22Rv1 (cell line): ENCODE results near the gene BCAP31.

Source experiments
- ZFX ChIP-seq: fragments of 450-650 bp; IDR thresholded peaks from 2 replicates; pipeline ENCODE4 v1.6.1; 2017; ENCODE audit warnings: antibody characterized with exemption, borderline replicate concordance
- TF ChIP-seq, protein P1 (sequence below): fragments of 450-650 bp; IDR thresholded peaks from 2 replicates; pipeline ENCODE4 v1.5.1; 2017; ENCODE audit warnings: mild to moderate bottlenecking

DNA sequence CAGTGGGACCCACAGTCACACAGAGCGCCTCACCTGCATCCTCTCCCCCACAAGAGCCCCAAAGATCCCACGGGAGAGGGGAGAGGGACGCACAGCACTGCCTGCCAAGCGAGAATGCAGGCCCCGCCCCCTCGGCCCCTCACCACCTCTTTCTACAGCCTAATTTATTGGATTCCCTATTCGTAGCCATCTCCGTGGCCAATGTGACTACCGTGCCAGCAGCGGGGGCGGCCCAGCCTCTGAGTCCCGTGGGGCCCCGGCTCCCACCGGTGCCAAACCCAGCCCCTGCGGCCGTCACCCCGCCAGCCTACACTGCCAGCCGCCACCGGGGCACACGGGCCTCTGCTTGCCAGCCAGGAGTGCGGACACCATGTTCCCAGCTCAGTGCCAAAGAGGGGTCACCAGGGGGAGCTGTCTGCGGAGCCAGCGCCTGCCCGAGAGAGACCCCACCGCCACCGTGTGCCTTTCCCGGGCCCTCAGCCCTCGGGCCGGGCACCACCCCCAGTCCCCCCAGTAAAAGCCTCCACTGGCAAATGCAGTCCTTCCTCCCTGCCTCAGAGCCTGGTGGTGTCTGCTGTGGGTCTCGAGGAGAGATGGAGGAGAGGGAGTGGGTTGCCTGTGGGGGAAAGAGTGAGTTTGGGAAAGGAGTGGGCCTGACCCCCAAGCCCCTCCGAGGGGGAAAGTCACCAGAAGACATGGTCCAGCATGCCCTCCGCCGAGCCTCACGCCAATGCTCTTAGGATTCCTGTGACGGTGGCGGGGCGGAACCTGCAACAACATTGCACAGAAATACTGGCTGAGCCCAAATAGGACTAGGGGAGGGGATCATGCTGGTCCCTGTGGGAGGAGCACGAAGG, 20.3 kb upstream of the BCAP31 start:
- TF ChIP-seq, protein P1, sequence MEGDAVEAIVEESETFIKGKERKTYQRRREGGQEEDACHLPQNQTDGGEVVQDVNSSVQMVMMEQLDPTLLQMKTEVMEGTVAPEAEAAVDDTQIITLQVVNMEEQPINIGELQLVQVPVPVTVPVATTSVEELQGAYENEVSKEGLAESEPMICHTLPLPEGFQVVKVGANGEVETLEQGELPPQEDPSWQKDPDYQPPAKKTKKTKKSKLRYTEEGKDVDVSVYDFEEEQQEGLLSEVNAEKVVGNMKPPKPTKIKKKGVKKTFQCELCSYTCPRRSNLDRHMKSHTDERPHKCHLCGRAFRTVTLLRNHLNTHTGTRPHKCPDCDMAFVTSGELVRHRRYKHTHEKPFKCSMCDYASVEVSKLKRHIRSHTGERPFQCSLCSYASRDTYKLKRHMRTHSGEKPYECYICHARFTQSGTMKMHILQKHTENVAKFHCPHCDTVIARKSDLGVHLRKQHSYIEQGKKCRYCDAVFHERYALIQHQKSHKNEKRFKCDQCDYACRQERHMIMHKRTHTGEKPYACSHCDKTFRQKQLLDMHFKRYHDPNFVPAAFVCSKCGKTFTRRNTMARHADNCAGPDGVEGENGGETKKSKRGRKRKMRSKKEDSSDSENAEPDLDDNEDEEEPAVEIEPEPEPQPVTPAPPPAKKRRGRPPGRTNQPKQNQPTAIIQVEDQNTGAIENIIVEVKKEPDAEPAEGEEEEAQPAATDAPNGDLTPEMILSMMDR: no peak
- TF ChIP-seq ZFX: no peak
